Stimulated activated CD8-positive, alpha-beta memory T cell treated with anti-CD3 and anti-CD28 coated beads, Interleukin-2, amount 100 ng/mL, for 1 hour (primary cell): ENCODE results near the gene MLN.
A peak's percentile ranks its signal among the peaks of the same experiment; 100 is the strongest.

Experiments used
- DNase-seq, 2 donors: peaks; one replicate each; pipeline ENCODE4 v3.0.0-alpha.2; 2020; ENCODE audit warnings: low read depth in 2 of 2

The MLN gene

DNA sequence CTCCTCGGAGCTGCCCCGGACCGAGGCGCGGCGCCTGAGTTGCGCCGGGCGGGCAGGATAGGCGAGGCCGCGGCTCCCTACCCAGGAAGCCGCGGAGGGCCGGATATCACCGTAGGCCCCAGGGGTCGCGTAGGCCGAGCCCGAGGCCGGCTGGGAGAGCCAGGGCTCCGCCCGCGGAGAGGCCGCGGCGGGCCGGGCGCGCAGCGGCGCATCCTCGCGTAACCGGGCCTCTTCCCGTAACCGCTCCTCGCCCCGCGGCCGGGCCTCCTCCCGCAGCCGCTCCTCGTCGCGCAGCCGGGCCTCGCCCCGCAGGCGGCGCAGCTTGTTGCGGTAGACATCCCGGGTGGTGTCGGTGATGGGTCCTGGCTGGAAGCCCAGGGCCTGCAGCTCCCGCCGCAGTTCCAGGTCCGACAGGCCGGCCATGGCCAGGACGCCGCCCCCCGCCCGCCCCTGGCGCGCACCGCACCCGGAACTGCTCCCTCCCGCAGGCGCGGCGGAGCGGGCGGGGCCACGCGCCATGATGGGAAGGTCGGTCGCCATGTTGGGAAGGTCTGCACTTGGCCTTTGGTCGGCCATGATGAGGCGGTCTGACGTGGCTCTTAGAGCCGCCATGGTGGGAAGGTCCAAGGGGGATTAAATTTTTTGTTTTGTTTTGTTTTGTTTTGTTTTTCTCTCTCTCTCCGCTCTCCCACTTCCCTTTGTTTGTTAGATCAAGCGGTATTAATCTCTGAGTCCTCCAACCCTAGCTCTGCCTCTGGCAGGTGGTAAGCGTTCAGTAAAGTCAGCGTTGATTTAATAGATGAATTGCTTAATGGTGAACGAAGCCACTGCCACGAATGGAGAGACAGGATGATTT lies 14.9 kb downstream of the MLN start, which contains the start of gene LEMD2:
Gene LEMD2 (minus strand): TSS at position 437 of the 856 bp plus-strand sequence. CDS start 14 bp downstream, at position 423.
- DNase-seq, result peak; percentile 81 to 87

DNA sequence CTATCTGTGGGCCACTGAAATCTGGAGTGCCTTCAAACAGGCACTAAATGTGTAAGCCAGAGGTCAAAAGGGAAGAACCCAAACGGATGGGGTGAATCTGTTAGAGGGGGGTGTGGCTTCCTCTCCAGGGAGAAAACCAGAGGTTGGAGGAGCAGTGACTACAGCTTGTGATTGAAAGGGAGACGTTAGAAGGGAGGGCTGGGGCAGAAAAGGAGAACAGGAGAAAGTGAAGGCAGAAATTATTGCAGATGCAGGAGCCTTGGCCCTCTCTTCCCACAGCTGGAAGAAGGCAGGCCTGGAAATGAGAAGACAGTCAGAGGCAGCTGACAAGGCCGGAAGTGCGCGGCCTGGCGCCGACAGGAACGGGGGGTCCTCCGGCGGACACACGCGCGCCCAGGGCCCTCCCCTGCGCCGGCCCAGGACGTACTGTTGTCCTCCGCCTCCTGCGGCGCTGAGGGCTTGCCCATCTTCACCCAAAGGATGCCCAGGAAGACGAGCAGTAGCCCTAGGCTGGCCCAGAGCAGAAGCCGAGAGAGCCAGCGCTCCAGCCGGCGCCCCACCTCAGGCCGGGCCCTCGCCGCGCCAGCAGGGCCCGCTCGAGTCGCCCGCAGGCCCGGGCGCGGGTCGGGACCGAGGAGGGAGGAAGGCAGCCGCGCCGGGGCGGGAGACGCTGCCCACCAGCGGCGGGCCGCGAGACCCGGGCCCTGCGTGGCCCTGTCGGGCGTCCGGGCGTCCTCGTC lies 15.7 kb downstream of the MLN start:
- peak in 1 of 2 donors; percentile 25 for DNase-seq

DNA sequence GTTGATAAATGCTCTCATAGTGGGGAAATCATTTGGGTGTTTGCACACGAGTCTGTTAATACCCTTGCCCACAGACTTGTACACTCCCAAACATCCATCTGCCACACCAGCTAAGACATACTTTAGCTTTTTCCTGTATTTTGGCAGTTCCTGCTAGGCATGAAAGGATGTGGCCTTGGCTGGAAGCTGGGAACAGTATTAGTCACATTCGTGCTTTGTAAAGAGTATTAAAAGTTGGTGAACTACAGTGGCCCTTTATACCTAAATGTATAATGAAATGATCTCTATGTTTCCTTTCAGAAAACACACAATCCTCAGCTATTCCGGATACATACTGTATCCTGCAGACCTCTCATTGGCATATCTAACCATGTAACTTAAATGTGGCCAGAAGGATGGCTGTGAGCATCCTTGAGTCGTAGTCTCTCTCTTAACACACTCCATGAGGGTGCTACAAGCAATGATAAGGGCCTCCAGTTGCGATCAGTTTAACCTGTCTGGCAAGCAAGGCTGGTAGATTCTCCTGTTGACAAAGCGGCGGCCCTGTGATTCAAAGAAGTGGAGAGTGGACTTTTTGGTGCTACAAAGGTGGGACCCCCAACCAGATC lies 16.4 kb downstream of the MLN start:
- DNase-seq, result no peak

DNA sequence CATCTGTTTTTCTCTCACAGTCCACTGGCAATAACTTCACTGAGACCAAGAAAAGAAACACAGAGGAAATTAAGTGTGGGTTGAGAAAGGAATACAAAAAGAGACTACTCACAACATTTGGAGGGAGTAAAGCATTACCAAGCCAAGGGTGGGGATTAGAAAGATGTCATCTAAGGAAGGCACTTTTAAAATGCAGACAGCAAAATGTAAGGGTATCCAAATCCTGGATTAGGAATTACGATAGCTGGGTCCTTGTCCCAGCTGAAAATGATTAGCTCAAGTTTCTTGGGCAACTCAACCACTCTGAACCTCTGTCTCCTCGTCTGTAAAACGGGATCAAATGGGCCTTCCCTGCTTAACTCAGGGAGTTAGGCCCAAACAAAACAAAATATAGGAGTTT lies 17.1 kb downstream of the MLN start:
- DNase-seq, result no peak

DNA sequence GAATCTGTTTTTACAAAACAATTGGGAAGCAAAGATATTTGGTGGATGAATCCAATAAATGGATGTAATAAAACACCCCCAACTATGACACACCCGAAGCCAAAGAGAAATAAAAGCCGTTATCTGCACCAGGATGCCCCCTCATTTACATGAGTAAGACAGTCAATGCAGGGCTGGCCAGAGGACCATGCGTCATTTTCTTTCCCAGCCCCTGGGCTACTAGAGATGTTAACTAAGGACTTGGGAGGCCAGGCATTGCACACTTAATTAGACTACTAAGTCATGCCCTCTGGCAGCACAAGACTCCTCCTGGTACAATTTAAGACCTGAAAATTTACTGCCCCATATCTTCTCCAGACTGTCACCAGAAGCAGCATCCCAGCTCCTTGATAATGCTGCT lies 18.0 kb downstream of the MLN start:
- no peak for DNase-seq

DNA sequence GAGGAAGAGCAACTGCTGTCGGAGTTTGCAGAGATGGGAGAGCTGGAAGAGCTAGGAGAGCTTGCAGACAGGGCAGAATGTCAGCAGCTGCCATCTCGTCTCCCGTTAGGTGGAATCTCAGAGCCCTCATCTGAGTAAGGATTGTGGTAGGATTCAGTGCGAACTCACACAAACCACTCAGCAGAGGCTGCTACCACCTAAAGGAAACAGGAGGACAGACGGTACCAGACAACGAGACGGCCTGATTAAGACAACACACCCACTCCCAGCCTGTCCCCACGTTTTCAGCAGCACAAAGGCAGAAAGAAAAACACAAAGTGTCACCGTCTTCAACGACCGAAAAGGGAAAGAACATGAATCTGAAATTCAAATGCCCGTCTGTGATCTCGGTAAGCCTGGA lies 19.0 kb downstream of the MLN start:
- no peak for DNase-seq

DNA sequence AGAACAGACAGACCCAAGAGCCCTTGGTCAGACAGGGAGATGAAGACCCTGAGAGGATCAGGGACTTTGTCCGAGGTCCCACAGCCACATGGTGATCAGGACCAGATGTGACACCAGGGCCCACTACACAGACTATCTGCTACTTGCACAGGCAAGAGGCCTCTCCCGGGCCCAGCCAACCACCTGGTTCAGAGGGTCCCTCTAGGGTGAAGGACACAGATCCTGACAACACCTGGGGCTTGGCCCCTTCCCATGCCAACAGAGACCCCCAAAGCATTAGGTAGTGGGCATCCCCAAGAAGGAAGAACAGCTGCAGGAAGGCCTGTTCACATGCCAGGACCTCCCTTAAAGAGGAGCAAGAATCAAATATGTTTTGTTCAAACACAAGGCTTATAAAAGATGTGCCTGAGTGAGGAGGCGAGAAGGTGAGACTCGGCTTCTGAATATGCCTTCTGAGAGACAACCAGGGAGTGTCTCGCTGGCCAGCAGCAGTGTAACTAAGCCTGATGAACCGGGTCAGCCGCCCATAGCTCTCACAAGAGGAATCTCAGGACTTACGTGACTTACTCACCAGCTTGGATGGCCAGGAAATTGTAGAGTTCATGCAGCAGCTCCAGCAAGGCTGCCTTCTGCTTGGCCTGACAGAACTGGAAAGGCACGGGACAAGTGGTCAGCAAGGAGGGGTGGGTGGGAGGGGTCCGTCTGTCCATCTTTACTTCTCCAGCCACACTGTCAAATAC lies 19.9 kb downstream of the MLN start:
- DNase-seq, result no peak

DNA sequence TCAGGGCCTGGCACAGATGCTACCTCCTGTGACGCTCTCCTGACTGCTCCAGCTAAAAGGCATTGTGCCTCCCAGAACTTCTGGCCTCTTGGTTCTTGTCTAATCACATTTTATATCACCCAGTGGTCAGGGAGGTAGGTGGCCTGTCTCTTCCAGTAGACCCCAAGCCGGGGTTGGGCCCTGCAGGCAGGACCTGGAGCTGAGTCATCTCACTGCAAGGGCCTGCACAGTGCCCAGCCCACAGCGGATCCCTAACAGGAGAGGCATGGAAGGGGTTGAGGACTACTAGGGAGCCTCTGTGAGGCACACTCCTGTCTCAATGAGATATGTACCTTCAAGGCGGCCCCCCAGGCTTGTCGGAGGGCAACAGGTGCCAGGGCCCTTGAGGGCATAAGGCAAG lies 21.2 kb downstream of the MLN start:
- DNase-seq, result no peak

DNA sequence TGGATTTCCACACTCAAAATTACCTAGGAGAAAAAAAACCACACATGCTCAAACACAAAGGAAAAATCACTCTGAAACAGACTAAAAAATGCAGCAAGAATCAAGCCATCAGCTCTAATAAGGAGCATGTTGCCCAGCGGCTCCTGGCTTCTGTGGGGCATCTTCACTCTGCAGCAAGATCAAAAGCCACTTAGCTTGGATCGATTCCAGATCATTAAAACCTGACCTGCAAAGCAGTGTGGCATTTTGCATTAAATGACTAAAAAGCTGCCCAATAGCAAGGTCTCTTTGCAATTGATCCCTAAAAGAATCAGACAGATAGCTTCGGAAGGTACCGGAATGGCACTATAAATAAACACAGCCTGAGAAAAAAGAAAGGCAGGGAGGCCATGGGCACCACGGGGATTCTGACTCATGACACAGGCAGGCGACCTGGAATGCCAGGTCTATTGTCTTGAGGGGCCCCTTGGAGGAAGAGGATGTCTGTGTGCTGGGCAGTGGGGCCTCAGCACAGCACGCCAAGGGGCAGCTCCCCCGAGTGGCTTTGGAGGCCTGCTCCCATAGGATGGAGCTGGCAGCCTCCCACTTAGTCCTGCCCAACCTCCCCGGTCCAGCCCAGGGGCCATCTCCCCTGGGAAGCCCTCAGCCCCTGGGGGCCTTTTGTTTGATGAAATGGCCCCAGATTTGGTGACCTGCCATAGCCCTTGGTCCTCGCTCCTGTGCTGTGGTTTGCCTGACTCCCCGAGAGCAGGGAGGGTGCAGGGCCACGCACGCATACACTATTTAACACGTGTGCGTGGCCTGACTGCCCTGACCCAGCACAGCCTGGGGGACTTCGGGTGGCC lies 22.4 kb downstream of the MLN start:
- DNase-seq, result no peak

DNA sequence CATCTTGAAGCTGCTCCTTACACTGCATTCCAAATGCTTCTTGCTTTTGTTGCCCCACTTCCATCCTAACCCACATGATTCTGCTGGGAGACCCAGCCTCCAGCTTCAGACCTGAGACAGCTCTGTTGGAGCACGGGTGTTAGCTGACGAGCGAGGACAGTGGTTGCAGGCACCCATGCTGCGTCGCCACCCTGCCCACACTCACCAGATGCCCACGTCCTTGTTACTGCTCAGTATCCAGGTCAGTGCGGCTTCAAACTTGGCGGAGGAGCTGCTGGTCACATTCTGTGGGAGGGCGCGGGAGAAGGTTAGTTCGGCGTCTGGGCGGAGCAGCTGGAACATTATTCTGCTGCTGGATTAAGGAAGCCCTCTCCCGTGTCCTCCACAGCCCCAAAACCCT lies 23.9 kb downstream of the MLN start:
- no peak for DNase-seq

DNA sequence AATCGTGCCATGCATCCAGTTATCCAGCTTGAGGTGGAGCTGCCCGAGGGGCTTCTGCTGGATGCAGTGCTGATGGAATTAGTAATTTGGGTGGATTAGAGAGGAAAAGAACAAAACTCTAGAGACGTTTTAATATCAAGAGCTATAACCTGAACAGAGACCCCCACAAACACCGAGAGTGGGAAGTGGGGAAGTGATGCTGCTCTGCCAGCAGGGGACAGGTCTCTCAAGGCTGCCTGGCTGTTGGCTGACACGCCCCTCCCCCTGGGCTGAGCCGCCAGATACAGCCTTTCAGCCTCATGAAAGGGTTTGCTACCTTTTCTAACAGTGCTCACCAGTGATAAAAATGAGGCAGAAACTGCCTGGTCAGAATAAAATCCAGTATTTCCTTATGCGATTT lies 24.5 kb downstream of the MLN start:
- DNase-seq, result no peak

DNA sequence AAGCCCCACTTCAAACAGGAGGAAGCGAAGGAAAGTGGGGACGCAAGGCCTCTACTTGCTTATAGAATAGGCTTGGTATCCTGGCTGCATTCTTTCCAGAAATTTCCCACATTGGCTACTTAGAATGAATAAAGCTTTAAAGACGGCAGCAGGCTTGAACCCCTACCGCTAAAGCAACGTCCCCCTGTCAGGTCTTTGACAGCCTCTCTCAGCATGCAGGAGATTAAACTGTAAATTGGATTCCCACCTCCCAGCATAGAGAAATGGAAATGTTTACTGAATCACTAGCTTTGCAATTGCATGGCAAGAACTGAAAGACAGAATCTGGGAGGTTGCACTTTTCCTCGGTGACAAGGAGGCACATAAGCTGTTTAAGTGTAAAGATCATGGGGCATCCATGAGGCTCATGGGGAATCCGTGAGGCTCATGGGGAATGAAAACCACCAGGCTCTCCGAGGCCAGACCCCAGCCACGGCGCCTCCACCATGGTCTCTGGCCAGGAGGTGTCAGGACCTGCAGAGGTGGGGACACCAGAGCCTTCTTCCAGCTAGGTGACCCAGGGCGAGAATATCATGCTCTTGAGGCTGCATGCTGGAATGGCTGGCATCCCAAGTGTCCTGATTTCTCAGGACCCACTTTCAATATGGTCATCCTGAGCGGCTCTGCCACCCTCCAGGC lies 25.2 kb downstream of the MLN start:
- no peak for DNase-seq

DNA sequence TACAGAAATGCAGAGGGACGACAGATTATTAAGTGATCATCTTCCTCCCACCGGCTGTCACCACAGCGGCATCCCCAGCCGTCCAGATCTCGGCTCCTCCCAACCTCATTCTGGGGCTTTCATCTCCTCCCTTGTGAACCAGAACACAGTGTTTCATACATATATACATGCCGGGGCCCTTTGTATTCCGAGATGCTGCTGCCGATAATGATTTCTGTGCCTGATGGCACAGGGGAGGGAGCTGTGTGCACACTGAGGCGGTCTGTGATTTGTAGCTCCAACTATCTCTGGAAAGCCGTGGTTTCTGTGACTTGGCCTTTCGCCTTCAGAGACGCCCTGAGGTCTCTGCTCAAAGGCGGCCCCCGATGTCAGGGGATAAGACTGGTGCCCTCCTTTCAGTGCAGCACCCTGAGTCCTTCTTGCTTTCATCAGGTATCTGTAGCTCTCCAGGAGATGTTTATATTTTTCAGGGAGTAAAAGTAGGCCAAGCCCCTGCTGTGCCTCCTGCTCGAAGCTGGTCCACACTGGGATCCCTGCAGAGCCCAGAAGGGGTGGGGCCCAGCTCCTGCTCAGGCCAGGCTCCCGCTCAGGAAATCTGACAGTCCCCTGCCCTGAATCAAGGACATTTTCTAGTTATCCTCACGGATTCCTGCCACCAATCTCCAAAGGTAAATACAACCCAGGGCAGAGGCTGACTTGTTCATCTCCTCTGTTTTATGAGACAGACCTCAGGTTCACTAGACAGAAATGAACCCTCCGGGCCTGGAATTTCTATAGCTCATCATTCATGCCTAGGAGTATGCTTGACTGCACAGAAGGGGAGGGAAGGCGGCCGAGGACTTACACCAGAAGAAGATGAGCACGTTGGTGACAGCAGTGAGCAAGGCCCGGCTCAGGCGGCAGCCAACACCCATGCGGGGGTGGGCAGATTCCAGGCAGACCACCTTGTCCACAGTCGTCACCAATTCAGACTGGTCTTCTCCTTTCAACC lies 26.1 kb downstream of the MLN start:
- DNase-seq, result no peak

DNA sequence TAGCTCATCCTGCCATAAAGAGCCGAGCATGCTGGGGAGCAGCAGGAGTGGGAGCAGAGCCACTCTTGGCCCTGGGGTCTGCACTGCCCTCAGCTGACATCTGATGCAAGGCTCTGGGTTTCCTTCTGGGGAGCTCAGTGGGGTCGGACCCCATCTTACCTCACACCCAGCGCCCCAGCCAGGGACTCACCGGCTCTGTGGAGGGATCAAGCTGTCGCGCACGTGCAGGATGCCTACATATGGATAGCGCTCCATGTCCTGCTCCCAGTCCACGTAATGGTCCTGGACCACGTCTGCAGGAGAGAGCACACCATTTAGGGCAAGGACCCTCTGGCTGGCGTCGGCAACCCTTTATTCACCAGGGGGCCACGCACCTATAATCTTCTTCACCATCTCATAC lies 27.0 kb downstream of the MLN start:
- no peak for DNase-seq

DNA sequence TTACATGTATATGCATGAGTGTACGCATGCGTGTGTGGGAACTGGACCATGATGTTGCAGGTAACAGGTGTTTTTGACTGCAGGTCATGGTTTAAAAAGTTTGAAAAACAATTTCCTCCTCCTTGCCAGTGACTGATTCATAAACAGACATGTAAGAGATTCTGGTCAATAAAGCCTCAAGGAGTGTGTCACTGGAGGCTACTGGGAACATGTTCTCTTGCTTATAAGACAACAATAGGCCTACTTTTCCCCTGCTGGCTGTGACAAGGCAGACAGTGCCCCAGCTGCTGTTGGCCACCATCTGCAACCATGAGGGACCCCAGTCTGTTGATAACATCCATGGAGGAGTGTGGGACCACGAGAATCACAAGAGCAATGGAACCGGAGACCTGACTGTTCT lies 27.6 kb downstream of the MLN start:
- DNase-seq, result no peak

DNA sequence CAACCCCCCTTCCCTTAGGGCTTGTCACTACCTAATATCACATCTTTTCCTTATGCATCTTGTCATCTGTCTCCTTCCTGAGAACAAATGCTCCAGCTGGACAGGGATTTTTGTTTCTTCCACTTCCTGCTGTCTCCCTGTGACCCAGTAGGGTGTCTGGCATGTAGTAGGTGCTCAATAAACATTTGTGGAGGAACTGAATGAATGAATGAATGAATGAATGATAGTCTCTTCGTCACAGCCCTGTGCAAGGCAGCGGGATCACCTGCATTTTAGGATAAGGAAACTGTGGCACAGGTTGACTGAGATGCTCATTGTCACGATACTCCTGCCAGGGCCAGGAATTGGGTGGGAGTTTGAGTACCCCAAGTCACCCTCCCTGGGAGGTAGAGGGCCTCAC lies 29.0 kb downstream of the MLN start:
- DNase-seq, result no peak

DNA sequence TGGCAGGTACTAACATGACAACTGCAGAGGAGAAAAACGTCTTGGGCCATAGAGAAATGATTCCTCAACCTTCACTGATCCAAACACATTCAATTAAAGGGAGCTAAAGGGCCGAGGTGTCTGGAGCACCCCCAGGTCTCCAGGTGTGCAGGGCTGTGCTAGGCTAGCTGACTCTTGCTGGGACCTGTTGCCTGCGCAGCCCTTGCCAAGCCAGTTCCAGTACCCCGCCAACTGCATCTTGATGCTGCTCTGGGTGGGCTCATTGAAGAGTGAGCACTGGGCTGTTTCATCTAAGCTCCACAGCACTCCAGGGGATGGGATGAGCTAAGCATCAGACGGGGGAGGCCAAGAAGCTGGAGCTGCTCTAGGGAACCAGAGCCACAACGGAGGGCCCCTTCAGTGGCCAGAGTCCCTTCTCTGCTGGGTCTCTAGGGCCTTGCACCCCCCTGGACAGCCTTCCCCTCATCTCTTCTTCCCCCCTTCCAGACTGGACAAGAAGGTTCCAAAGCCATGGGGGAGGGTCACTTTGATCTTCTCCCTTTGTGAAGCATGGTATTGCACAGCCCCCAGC lies 30.8 kb downstream of the MLN start:
- no peak for DNase-seq

DNA sequence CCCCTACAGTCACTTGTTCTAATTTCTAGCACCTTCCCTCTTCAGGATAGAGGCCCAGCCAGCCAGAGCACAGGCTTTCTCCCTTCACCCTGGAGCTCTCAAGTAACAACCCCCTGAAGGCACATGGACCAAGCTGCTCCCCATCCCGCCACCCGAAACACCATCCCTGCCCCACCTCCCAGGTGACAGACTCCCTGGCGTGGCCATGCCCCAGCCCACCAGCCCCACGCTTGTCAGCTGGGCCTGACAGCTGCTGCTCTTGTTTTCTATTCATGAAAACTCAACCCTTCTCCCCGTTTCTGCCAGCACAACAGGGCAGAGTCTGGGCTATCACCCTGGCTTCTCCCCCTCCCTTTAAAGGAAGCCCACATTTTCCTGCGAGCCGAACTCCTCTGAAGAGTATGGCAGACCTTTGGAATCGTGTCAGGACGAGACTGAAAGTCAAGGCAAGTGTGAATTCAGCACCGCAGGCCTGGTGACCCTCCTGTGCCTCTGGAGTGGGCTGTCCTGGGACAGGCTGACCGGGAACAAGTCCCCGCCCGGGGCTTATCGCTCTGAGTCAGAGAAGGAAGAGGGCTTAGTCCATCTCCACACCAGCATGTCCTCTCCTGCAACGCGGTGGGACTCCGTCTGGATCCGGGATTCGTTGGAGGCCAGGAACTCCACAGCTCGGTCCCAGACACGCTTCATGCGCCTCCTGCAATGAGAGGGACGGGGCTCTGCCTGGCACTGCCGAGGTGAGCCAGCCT lies 31.5 kb downstream of the MLN start:
- no peak for DNase-seq
